Fibroblast of mammary gland (primary cell): Measurements from ENCODE around the gene PSMD14.
"Not testable (repeated sequence)": the region's sequence is repeated elsewhere in the genome, so short reads cannot be mapped to it uniquely, and the experiment has no call there.

Source experiments
- DNase-seq: peaks from one replicate; pipeline ENCODE4 v3.0.0-alpha.2; 2010; ENCODE audit warnings: low read depth
- H3K4me3 ChIP-seq: 2 replicates; pipeline ENCODE4 v1.5.1; 2011; ENCODE audit warnings: low read depth, mild to moderate bottlenecking, low read length, moderate library complexity; ENCODE audit not compliant: control insufficient read depth
- TF ChIP-seq, protein P1 (sequence below): conservative IDR thresholded peaks from 2 replicates; pipeline ENCODE4 v1.5.1; 2011; ENCODE audit warnings: low read depth, low read length, inconsistent platforms; ENCODE audit not compliant: control insufficient read depth, insufficient read depth

Gene PSMD14

DNA sequence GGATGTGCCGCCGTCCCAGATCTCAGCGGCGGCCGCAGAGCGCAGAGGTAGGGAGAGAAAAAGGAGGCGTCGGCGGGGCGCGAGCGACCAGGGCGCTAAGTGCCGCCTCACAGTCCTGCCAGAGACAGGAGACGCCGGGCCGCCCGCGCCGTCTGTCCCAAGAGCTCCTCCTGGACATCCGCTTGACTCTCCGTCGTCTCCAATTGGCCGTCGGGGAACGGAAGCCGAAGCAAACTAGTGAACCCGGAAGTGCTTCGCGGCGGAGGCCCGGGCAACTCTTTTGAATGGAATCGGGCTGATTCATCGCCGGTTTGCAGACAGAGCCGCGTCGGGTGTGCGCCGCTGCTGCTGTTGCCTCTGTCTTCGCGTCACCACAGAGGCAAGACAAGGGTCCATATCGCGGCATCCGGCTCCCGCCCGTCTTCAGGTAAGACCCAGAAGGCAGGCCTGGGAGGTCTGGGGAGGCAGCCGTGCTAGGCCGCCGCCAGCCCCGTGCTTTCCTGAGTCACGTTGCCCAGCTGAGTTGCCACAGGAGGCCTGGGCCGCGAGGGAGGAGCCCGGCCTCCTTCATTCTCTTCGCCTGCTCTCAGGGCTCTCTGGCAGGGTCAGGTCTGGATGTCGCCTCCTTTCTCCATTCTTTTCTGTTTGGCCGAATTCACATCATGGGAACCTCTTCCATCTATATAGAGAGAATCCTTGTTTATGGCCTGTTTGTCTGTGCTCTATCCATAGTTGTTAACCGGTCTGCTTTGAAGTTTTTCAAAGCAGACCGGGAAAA, at the start of gene PSMD14:
Gene PSMD14, plus strand, starts transcription at position 248 of the 778 bp plus-strand sequence. CDS start 10,401 bp downstream, outside the sequence.
- DNase-seq = peak; percentile 94
- TF ChIP-seq, protein P1, sequence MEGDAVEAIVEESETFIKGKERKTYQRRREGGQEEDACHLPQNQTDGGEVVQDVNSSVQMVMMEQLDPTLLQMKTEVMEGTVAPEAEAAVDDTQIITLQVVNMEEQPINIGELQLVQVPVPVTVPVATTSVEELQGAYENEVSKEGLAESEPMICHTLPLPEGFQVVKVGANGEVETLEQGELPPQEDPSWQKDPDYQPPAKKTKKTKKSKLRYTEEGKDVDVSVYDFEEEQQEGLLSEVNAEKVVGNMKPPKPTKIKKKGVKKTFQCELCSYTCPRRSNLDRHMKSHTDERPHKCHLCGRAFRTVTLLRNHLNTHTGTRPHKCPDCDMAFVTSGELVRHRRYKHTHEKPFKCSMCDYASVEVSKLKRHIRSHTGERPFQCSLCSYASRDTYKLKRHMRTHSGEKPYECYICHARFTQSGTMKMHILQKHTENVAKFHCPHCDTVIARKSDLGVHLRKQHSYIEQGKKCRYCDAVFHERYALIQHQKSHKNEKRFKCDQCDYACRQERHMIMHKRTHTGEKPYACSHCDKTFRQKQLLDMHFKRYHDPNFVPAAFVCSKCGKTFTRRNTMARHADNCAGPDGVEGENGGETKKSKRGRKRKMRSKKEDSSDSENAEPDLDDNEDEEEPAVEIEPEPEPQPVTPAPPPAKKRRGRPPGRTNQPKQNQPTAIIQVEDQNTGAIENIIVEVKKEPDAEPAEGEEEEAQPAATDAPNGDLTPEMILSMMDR = no peak
- peak within 1 kb of the TSS; percentile 82 for H3K4me3 ChIP-seq

DNA sequence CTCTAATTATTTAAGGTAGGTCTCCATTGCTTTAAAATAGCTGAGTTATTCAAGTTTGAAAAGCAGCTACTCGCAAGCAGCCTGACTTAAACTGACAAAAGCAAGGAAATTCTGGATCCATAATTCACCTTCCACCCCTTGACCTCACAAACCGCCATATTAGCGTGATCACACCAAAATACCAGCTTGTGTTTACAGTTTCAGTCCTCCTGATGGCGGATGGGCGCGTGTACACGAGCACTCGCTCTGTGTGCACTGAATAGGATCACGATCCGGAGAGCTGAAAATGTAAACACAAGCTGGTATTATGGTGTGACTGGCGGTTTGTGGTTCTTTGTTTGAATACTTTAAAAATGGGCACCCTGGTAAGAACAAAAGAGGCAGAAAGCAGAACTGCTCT, 42.4 kb upstream of the PSMD14 start:
- no peak for DNase-seq
- TF ChIP-seq, protein P1 = no peak
- H3K4me3 ChIP-seq = no peak overlapping the region

- TF ChIP-seq, protein P1 = no peak
- DNase-seq = no peak
- H3K4me3 ChIP-seq = no peak overlapping the region
Observed at GRCh38 chr2:161269111-161269510, 39.1 kb upstream of the PSMD14 start.

GRCh38 chr2:161273038-161273760, 35.0 kb upstream of the PSMD14 start:
- TF ChIP-seq, protein P1 = peak; percentile 75
- H3K4me3 ChIP-seq = no peak overlapping the region
- DNase-seq = peak; percentile 75

GRCh38 chr2:161278564-161279229, 29.5 kb upstream of the PSMD14 start:
- not testable (repeated sequence) for H3K4me3 ChIP-seq
- DNase-seq = peak; percentile 13

DNA sequence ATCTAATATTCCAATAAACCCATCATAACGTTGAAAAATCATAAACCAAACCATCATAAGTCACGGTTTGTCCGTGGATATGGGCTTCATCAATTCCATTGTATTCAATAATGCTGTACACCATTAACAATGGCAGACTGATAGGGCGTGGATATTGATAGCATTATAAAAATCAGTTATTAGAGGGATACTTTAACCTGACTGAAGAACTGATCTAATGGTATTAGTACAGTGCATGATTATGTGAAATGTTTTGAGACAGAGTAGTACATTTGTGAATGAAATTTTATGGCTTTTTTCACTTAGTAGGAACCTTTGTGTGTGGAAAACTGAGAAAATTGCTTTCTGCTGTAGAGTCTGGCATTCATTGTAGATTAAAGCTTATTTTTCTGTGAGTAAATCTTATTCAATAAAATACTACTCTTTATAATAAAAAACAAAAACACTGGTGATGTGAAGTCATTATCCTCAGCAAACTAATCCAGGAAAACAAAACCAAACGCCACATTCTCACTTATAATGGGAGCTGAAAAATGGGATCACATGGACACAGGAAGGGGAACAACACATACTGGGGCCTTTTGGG, 28.9 kb upstream of the PSMD14 start:
- H3K4me3 ChIP-seq, DNase-seq: not testable (repeated sequence)

GRCh38 chr2:161280906-161281323, 27.3 kb upstream of the PSMD14 start:
- TF ChIP-seq, protein P1 = peak; percentile 25
- DNase-seq = peak; percentile 55
- H3K4me3 ChIP-seq = not testable (repeated sequence)

DNA sequence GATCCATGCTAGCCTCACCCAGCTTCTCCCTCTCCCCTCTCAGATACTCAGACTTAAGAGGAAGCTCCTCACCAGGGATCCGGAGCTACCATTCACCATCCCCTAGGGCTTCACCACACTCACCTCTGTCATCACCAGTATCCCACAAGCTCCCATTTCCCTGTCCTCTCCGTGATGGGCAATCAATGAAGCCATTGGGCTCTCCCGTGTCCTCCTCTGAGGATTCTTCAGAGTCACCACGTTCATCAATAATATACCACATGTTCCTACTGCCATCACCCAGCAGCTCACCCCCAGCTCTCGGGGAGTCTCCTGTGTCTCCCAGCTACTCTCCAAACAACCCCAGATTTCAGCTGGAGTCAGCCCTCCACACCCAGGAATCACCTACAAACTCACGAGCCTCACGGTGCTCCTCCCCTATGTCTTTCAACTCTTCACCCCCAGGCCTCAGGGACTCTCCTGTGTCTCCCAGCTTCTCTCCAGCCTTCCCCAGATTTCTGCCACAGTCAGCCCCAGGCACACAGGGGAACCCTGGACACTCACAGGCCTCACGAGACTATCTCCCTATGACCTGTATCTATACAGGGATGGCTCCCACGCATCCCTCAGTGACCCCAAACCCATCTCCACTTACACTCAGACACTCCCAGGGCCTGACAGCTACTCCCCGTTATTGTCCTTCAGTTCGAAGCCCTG, 26.5 kb upstream of the PSMD14 start:
- H3K4me3 ChIP-seq, DNase-seq: not testable (repeated sequence)

GRCh38 chr2:161282311-161282644, 25.9 kb upstream of the PSMD14 start:
- DNase-seq = not testable (repeated sequence)

More at GRCh38 chr2:161282311-161282644, 25.9 kb upstream of the PSMD14 start:
- H3K4me3 ChIP-seq = not testable (repeated sequence)
